AG09309 (cell line): ENCODE measurements around the gene CYRIA.
A peak's percentile ranks its signal among the peaks of the same experiment; 100 is the strongest.

Experiments used
- DNase-seq: peaks from one replicate; pipeline ENCODE4 v3.0.0-alpha.2; 2010; ENCODE audit warnings: low read depth
- H3K4me3 ChIP-seq: 2 replicates; pipeline ENCODE4 v1.5.1; 2011; ENCODE audit warnings: mild to moderate bottlenecking, low read depth, low read length, moderate library complexity; ENCODE audit not compliant: control insufficient read depth
- CTCF ChIP-seq: IDR thresholded peaks from 2 replicates; pipeline ENCODE4 v1.5.1; 2011; ENCODE audit warnings: mild to moderate bottlenecking, low read depth, low read length, inconsistent platforms; ENCODE audit not compliant: insufficient read depth, control insufficient read depth; ENCODE audit errors: missing control alignments

CYRIA gene

GRCh38 chr2:16655445-16655837 is 10.2 kb downstream of the CYRIA start:
- no peak overlapping the region for H3K4me3 ChIP-seq
- no peak for TF ChIP-seq CTCF
- DNase-seq: no peak

GRCh38 chr2:16654833-16655444 is 10.7 kb downstream of the CYRIA start:
- DNase-seq: no peak
- no peak for TF ChIP-seq CTCF
- H3K4me3 ChIP-seq: no peak overlapping the region

DNA sequence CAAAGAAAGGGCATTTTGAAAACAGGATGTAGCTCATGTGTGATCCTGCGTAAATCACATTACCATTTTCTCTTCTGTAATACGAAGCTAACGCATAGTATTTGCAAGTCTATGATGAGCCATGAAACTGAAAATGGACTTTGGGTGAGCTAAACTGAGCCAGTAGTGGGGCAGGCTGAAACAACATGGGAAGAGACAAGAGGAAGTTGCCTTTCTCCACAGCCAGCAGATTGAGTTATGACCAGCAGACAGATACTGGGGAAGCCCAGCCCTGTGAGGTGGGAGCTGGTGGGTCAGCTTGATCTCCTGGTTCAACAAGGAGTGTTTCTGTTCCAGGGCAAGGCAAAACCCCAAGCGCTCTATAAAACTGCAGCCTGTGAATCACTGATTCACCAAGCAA is 11.8 kb downstream of the CYRIA start:
- TF ChIP-seq CTCF: no peak
- H3K4me3 ChIP-seq: no peak overlapping the region
- DNase-seq: no peak

DNA sequence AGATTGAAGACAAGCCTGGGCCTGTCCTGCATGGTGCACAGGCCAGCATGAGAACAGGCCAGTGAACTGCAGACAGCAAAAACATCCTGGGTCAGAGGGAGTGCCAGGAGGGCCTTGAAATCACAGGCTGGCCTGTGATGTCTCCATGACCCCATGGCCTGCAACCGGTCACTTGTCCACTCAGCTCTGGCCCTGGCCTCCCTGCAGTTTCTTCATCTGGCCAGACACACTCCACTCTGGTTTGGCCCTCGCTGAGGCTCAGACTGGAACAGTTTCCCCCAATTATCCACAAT is 12.6 kb downstream of the CYRIA start:
- DNase-seq: no peak
- H3K4me3 ChIP-seq: no peak overlapping the region
- TF ChIP-seq CTCF: no peak

DNA sequence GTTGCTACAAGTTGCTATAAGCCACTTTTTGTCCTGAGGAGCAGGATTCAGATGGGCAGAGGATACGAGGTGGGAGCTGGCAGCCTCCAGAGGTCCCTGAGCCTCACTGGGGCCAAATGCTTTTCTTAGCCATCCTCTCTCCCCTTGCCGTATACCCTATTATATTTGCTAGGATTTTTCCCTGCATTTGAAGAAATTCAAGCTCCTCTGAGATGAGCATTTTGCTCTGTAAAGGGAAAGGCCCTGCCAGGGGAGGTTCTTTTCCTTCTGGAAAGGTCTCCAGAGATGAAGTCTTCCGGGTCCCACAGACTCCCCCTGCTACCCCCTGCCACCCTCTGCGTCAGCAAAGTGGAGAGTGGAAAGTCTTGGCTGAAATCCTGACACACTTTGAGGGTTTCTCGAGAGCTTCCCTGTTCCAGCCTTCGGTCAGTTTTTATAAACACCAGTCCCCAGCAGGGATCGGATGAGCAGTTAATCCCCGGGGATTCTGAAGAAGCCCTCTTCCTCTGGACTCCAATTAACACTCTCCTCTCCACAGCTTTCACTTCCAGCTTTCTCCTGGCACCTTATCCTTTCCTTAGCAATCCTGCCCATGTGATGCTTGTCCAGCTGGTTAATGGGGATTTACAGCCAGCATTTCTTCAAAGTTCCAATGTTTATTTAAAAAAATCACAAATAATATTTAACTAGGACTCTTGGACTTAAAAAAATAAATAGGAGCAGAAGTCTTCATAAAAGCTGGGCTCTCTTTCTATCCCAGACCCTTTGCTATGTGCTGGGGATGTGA is 13.1 kb downstream of the CYRIA start:
- H3K4me3 ChIP-seq: no peak overlapping the region
- no peak for TF ChIP-seq CTCF
- DNase-seq: no peak

- no peak for TF ChIP-seq CTCF
- H3K4me3 ChIP-seq: peak overlapping the region; percentile 0; the same call in 1 of the 2 replicates
- no peak for DNase-seq
Observed at GRCh38 chr2:16650287-16651249, 15.1 kb downstream of the CYRIA start.
